HFFc6 (cell line): ENCODE data around the gene QKI. TPM values are rescaled to one million over a fixed set of nuclear protein-coding genes. Genes with fewer than 3 reads are reported as not detected.

ENCODE experiments used
- DNase-seq: peaks from one replicate; pipeline ENCODE4 v3.0.0-alpha.2; 2018
- H3K27ac Mint-ChIP-seq: 2 replicates; pipeline ENCODE4 v1.8.0; 2020; ENCODE audit warnings: mild to moderate bottlenecking, mixed read lengths
- H3K27me3 Mint-ChIP-seq: 2 replicates; pipeline ENCODE4 v1.8.0; 2021; ENCODE audit warnings: mild to moderate bottlenecking, moderate library complexity, mixed read lengths; ENCODE audit not compliant: insufficient read depth
- H3K36me3 Mint-ChIP-seq: 2 replicates; pipeline ENCODE4 v1.8.0; 2021; ENCODE audit warnings: low read depth, mixed read lengths
- H3K4me1 Mint-ChIP-seq: 2 replicates; pipeline ENCODE4 v1.8.0; 2020; ENCODE audit warnings: low read depth, mixed read lengths
- H3K4me3 Mint-ChIP-seq: 2 replicates; pipeline ENCODE4 v1.8.0; 2020; ENCODE audit warnings: mild to moderate bottlenecking, moderate library complexity, mixed read lengths
- H3K9me3 Mint-ChIP-seq: 2 replicates; pipeline ENCODE4 v1.8.0; 2020; ENCODE audit warnings: mild to moderate bottlenecking, mixed read lengths
- CTCF ChIP-seq: fragments of 200-600 bp; sonication (generic); IDR thresholded peaks from 2 replicates; pipeline ENCODE4 v1.5.0; 2021; ENCODE audit warnings: antibody characterized with exemption, mild to moderate bottlenecking
- total RNA-seq, 6 experiments: library from RNA; stranded (reverse); fragmentation: NEBNext Ultra II Directional; extraction: Animal tissue kit (Norgen Biotek cat#: 25700); gene quantifications; 2 replicates in 1 of 6; 3 replicates in 5 of 6; pipeline ENCODE4 v1.2.3, GENCODE V29; 2021

The QKI gene
- total RNA-seq, 6 experiments from 2014 or later, result 71.3 to 90.5 (median 85.1) TPM

- H3K27ac Mint-ChIP-seq, result no peak overlapping the region
- no peak for TF ChIP-seq CTCF
- H3K27me3 Mint-ChIP-seq, result no peaks in the 10 kb centered on the region
- H3K4me1 Mint-ChIP-seq, result peaks cover 43% of the 10 kb centered on the region
- H3K4me3 Mint-ChIP-seq, result no peak overlapping the region
- peaks cover 4% of the 10 kb centered on the region; the same call in 1 of the 2 replicates for H3K36me3 Mint-ChIP-seq
- no peak for DNase-seq
- H3K9me3 Mint-ChIP-seq, result no peaks in the 10 kb centered on the region
Measured at GRCh38 chr6:163487606-163488005, 73.1 kb downstream of the QKI start.

- Mint-ChIP-seq H3K4me1 (peaks cover 48% of the 10 kb centered on the region), H3K9me3 (no peaks in the 10 kb centered on the region), H3K27me3 (no peaks in the 10 kb centered on the region), H3K36me3 (peaks cover 4% of the 10 kb centered on the region; the same call in 1 of the 2 replicates), H3K27ac (no peak overlapping the region), H3K4me3 (no peak overlapping the region)
- peak; percentile 5 for DNase-seq
- TF ChIP-seq CTCF, result no peak
Measured at GRCh38 chr6:163489584-163489983, 75.1 kb downstream of the QKI start.

GRCh38 chr6:163490826-163491577 lies 76.5 kb downstream of the QKI start:
- no peak for DNase-seq
- TF ChIP-seq CTCF, result no peak
- no peaks in the 10 kb centered on the region for H3K9me3 Mint-ChIP-seq
- H3K4me3 Mint-ChIP-seq, result no peak overlapping the region
- no peak overlapping the region for H3K27ac Mint-ChIP-seq
- peaks cover 4% of the 10 kb centered on the region; the same call in 1 of the 2 replicates for H3K36me3 Mint-ChIP-seq
- H3K27me3 Mint-ChIP-seq, result no peaks in the 10 kb centered on the region
- peaks cover 51% of the 10 kb centered on the region for H3K4me1 Mint-ChIP-seq

GRCh38 chr6:163491737-163492300 lies 77.3 kb downstream of the QKI start:
- no peak overlapping the region for H3K4me3 Mint-ChIP-seq
- no peak for DNase-seq
- H3K4me1 Mint-ChIP-seq, result peaks cover 51% of the 10 kb centered on the region
- no peak overlapping the region for H3K27ac Mint-ChIP-seq
- H3K9me3 Mint-ChIP-seq, result no peaks in the 10 kb centered on the region
- H3K36me3 Mint-ChIP-seq, result peaks cover 4% of the 10 kb centered on the region; the same call in 1 of the 2 replicates
- no peaks in the 10 kb centered on the region for H3K27me3 Mint-ChIP-seq
- TF ChIP-seq CTCF, result no peak

GRCh38 chr6:163494279-163494727 lies 79.8 kb downstream of the QKI start:
- H3K9me3 Mint-ChIP-seq, result no peaks in the 10 kb centered on the region
- DNase-seq, result peak; percentile 64
- peak overlapping the region; percentile 47; the same call in 1 of the 2 replicates for H3K27ac Mint-ChIP-seq
- TF ChIP-seq CTCF, result no peak
- peaks cover 31% of the 10 kb centered on the region for H3K4me1 Mint-ChIP-seq
- peaks cover 13% of the 10 kb centered on the region for H3K36me3 Mint-ChIP-seq
- no peak overlapping the region for H3K4me3 Mint-ChIP-seq
- no peaks in the 10 kb centered on the region for H3K27me3 Mint-ChIP-seq
